AG04449 (cell line): Measurements from ENCODE around the gene ANKMY1.

Experiments used
- CTCF ChIA-PET: fragments of 350-600 bp; formaldehyde crosslinking; extraction: SDS; loops from one replicate; lab custom pipeline; 2021; ENCODE audit warnings: antibody characterized with exemption; lab: Yijun Ruan, JAX
- POLR2A ChIA-PET: fragments of 400-600, 350-600 bp; formaldehyde crosslinking; extraction: SDS; loops from one replicate; lab custom pipeline; 2020; ENCODE audit warnings: antibody characterized with exemption, inconsistent platforms; lab: Yijun Ruan, JAX
- DNase-seq: peaks from one replicate; pipeline ENCODE4 v3.0.0-alpha.2; 2010; ENCODE audit warnings: low read depth, low spot score
- H3K4me3 ChIP-seq: 2 replicates; pipeline ENCODE4 v1.5.1; 2011; ENCODE audit warnings: low read depth, mild to moderate bottlenecking, control low read depth, low read length
- CTCF ChIP-seq: IDR thresholded peaks from one replicate; pipeline ENCODE4 v1.5.1; 2011; ENCODE audit warnings: mild to moderate bottlenecking, moderate library complexity, low read length, control low read depth, inconsistent platforms; ENCODE audit not compliant: insufficient read depth; ENCODE audit errors: missing control alignments

The ANKMY1 gene

GRCh38 chr2:240576036-240576435 lies 18.2 kb upstream of the ANKMY1 start:
- no peak for DNase-seq
- no peak overlapping the region for H3K4me3 ChIP-seq
- ChIA-PET CTCF (interaction anchor here (2.4 to 4.0 kb wide), 2 partner anchors 10 to 11 kb away, joined by 10 to 27 read pairs; partner anchors contain the start of gene CAPN10), POLR2A (no interaction called here)
- TF ChIP-seq CTCF = no peak

GRCh38 chr2:240575101-240575965 lies 17.5 kb upstream of the ANKMY1 start:
- no peak for DNase-seq
- CTCF ChIA-PET = interaction anchor here (2.4 to 4.0 kb wide), 2 partner anchors 9 to 11 kb away, joined by 10 to 27 read pairs; partner anchors contain the start of gene CAPN10
- POLR2A ChIA-PET = no interaction called here
- TF ChIP-seq CTCF = no peak
- no peak overlapping the region for H3K4me3 ChIP-seq

- POLR2A ChIA-PET = no interaction called here
- no peak for TF ChIP-seq CTCF
- CTCF ChIA-PET = interaction anchor here (1.3 to 4.0 kb wide), 2 partner anchors 9 to 14 kb away, joined by 3 to 27 read pairs; no protein-coding TSS in a partner anchor
- H3K4me3 ChIP-seq = no peak overlapping the region
- DNase-seq = no peak
Observed at GRCh38 chr2:240574386-240575100, 16.8 kb upstream of the ANKMY1 start.

GRCh38 chr2:240573516-240574385 lies 16.0 kb upstream of the ANKMY1 start:
- ChIA-PET CTCF (interaction anchor here (1.3 kb wide), 1 partner anchor 13 kb away, joined by 3 read pairs; no protein-coding TSS in a partner anchor), POLR2A (interaction anchor here (0.9 kb wide), 1 partner anchor 12 kb away, joined by 3 read pairs; no protein-coding TSS in a partner anchor)
- no peak for DNase-seq
- H3K4me3 ChIP-seq = no peak overlapping the region
- TF ChIP-seq CTCF = no peak

- CTCF ChIA-PET = interaction anchor here (1.3 kb wide), 1 partner anchor 12 kb away, joined by 3 read pairs; no protein-coding TSS in a partner anchor
Observed at GRCh38 chr2:240573071-240573515, 15.3 kb upstream of the ANKMY1 start.

More at GRCh38 chr2:240573071-240573515, 15.3 kb upstream of the ANKMY1 start:
- DNase-seq = no peak
- H3K4me3 ChIP-seq = no peak overlapping the region
- no peak for TF ChIP-seq CTCF
- POLR2A ChIA-PET = interaction anchor here (0.9 kb wide), 1 partner anchor 13 kb away, joined by 3 read pairs; no protein-coding TSS in a partner anchor
